ENCODE data around the gene TBC1D9. TPM values are rescaled to one million over a fixed set of nuclear protein-coding genes. Genes with fewer than 3 reads are reported as not detected.

The TBC1D9 gene
- polyA plus RNA-seq, 2 of the 4 experiments (the other 2 are of a cell fraction): 5.6 to 11.8 TPM

DNA sequence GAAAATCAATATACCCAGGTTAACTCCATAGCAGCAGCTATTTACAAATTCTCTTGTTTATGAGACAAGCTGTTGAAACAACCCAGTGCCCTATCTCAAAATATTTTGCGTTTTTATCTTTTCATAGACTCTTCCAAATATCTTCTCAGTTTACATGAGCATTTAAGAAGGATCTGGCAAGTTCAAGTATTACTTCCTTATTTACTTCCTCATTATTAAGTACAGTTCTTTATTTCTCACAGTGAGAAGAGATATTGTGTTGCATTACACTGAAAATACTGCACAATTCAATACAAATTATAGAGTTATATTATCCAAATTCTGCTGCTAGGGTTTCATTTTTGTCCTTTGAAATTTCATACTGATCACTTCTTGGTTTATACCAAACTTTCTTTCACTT lies 143.8 kb downstream of the TBC1D9 start:
- FAIRE-seq: no peak
- POLR2A ChIA-PET: no interaction called here
- no peak overlapping the region for H3K27ac ChIP-seq
- WGBS (ENCODE audit: missing lambda C conversion rate): 64% methylated on average over 1 of the region's 1 CpG
- H3K9me3 ChIP-seq: no peaks in the 10 kb centered on the region
- TF ChIP-seq KDM1A (IDR thresholded peaks at IDR 0.05; ENCODE audit: low read depth) (no peak), CHD4 (IDR thresholded peaks at IDR 0.05; ENCODE audit: borderline replicate concordance) (no peak), ESRRA (IDR thresholded peaks at IDR 0.05; ENCODE audit: borderline replicate concordance, low read length) (no peak), PHF8 (IDR thresholded peaks at IDR 0.05; ENCODE audit: borderline replicate concordance, low read depth) (no peak), HOXB5 (CRISPR knock-in tag; IDR thresholded peaks at IDR 0.05) (no peak), TFCP2L1 (CRISPR knock-in tag; IDR thresholded peaks at IDR 0.05) (no peak), FOSL2 (IDR thresholded peaks at IDR 0.05) (no peak), FOSL2 (CRISPR knock-in tag; IDR thresholded peaks at IDR 0.05) (no peak), MAZ (IDR thresholded peaks at IDR 0.05; ENCODE audit: borderline replicate concordance, low read depth, low read length) (no peak), EP300 (IDR thresholded peaks at IDR 0.05) (no peak), CEBPB (IDR thresholded peaks at IDR 0.05) (no peak), KDM5A (IDR thresholded peaks at IDR 0.05) (no peak), MAFK (IDR thresholded peaks at IDR 0.05; ENCODE audit: partially characterized antibody) (no peak)
- TF ChIP-seq, protein P1, sequence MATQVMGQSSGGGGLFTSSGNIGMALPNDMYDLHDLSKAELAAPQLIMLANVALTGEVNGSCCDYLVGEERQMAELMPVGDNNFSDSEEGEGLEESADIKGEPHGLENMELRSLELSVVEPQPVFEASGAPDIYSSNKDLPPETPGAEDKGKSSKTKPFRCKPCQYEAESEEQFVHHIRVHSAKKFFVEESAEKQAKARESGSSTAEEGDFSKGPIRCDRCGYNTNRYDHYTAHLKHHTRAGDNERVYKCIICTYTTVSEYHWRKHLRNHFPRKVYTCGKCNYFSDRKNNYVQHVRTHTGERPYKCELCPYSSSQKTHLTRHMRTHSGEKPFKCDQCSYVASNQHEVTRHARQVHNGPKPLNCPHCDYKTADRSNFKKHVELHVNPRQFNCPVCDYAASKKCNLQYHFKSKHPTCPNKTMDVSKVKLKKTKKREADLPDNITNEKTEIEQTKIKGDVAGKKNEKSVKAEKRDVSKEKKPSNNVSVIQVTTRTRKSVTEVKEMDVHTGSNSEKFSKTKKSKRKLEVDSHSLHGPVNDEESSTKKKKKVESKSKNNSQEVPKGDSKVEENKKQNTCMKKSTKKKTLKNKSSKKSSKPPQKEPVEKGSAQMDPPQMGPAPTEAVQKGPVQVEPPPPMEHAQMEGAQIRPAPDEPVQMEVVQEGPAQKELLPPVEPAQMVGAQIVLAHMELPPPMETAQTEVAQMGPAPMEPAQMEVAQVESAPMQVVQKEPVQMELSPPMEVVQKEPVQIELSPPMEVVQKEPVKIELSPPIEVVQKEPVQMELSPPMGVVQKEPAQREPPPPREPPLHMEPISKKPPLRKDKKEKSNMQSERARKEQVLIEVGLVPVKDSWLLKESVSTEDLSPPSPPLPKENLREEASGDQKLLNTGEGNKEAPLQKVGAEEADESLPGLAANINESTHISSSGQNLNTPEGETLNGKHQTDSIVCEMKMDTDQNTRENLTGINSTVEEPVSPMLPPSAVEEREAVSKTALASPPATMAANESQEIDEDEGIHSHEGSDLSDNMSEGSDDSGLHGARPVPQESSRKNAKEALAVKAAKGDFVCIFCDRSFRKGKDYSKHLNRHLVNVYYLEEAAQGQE (IDR thresholded peaks at IDR 0.05): no peak
- TF ChIP-seq, protein P2, sequence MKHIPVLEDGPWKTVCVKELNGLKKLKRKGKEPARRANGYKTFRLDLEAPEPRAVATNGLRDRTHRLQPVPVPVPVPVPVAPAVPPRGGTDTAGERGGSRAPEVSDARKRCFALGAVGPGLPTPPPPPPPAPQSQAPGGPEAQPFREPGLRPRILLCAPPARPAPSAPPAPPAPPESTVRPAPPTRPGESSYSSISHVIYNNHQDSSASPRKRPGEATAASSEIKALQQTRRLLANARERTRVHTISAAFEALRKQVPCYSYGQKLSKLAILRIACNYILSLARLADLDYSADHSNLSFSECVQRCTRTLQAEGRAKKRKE (CRISPR knock-in tag; IDR thresholded peaks at IDR 0.05; ENCODE audit: low read depth): no peak
- TF ChIP-seq, protein P3, sequence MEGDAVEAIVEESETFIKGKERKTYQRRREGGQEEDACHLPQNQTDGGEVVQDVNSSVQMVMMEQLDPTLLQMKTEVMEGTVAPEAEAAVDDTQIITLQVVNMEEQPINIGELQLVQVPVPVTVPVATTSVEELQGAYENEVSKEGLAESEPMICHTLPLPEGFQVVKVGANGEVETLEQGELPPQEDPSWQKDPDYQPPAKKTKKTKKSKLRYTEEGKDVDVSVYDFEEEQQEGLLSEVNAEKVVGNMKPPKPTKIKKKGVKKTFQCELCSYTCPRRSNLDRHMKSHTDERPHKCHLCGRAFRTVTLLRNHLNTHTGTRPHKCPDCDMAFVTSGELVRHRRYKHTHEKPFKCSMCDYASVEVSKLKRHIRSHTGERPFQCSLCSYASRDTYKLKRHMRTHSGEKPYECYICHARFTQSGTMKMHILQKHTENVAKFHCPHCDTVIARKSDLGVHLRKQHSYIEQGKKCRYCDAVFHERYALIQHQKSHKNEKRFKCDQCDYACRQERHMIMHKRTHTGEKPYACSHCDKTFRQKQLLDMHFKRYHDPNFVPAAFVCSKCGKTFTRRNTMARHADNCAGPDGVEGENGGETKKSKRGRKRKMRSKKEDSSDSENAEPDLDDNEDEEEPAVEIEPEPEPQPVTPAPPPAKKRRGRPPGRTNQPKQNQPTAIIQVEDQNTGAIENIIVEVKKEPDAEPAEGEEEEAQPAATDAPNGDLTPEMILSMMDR (IDR thresholded peaks at IDR 0.05): no peak
- H3K4me3 ChIP-seq: no peak overlapping the region
- DNase-seq (ENCODE audit: low read depth in 1 of 2, low spot score in 1 of 2): no peak
- H3K4me1 ChIP-seq: no peaks in the 10 kb centered on the region
- no peak for ATAC-seq
- CTCF ChIA-PET: interaction anchor here (1.1 kb wide), 1 partner anchor 252 kb away, joined by 3 read pairs; no protein-coding TSS in a partner anchor
- H3K4me2 ChIP-seq: no peak overlapping the region

DNA sequence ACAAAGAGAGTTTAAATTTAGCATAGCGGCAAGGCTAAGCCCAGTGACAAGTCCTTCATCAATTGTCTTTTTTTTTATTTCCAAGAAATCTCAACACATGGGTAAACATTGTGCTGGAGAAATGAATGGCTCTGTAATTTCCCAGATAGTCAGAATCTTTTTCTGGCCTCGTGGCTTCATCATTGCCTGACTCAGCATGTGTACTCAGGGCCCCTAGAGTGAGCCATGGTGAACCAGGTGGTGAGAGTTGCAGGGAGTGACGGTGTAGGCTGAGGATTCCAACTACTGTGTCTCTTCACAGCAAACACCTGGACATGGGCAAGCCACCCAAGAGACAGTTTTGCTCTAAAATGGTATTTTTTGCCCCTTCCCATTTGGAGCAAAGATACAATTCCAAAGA lies 144.3 kb downstream of the TBC1D9 start:
- CTCF ChIA-PET: interaction anchor here (1.1 kb wide), 1 partner anchor 252 kb away, joined by 3 read pairs; no protein-coding TSS in a partner anchor
- Histone ChIP-seq H3K4me1 (no peaks in the 10 kb centered on the region), H3K4me3 (no peak overlapping the region), H3K9me3 (no peaks in the 10 kb centered on the region), H3K4me2 (no peak overlapping the region), H3K27ac (no peak overlapping the region)
- WGBS (ENCODE audit: missing lambda C conversion rate): 61% methylated on average over 3 of the region's 3 CpGs
- DNase-seq (ENCODE audit: low read depth in 1 of 2, low spot score in 1 of 2) (no peak), ATAC-seq (no peak), FAIRE-seq (no peak)
- TF ChIP-seq MAZ (IDR thresholded peaks at IDR 0.05; ENCODE audit: borderline replicate concordance, low read depth, low read length): no peak
- TF ChIP-seq RAD21 (conservative IDR thresholded peaks at IDR 0.05 in 1 of 2, IDR thresholded peaks at IDR 0.05 in 1 of 2): no peak
- no peak for TF ChIP-seq RFX5 (IDR thresholded peaks at IDR 0.05)
- TF ChIP-seq NR3C1 (IDR thresholded peaks at IDR 0.05): no peak
- no peak for TF ChIP-seq HOXB13 (CRISPR knock-in tag; IDR thresholded peaks at IDR 0.05; ENCODE audit: low read depth)
- TF ChIP-seq HEYL (CRISPR knock-in tag; IDR thresholded peaks at IDR 0.05): no peak
- TF ChIP-seq, protein P4, sequence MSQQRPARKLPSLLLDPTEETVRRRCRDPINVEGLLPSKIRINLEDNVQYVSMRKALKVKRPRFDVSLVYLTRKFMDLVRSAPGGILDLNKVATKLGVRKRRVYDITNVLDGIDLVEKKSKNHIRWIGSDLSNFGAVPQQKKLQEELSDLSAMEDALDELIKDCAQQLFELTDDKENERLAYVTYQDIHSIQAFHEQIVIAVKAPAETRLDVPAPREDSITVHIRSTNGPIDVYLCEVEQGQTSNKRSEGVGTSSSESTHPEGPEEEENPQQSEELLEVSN (IDR thresholded peaks at IDR 0.05; ENCODE audit: borderline replicate concordance, low read depth): no peak
- POLR2A ChIA-PET: no interaction called here
